GM18519 (cell line): ENCODE data around the gene TMEM200A.

Source experiments
- ATAC-seq: cut with Tn5 transposase; IDR thresholded peaks from one replicate; pipeline ENCODE4 v1.9.1; 2021; ENCODE audit warnings: mild to moderate bottlenecking, moderate library complexity; ENCODE audit not compliant: unreplicated experiment, low FRiP score

Gene TMEM200A

DNA sequence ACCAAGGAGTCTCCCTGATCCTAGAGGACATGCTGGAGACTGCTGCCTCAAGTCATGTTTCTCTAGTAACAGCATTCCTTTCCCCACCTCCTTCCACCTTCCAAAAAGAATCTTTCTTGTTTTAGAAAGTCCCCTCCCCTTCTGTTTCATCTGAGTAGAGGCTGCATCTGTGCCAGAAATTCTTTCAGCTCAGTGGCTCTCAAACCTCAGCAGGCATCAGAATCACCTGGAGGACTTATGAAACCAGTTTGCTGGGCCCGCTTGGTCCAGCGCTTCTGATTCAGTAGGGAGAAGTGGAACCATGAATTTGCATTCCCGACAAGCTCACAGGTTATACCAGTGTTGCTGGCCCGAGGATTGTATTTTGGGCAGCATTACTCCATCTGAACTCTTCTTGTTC, 55.1 kb downstream of the TMEM200A start:
- no peak for ATAC-seq

- ATAC-seq, result no peak
Measured at GRCh38 chr6:130421585-130421984, 55.8 kb downstream of the TMEM200A start.

- no peak for ATAC-seq
Measured at GRCh38 chr6:130423044-130423443, 57.2 kb downstream of the TMEM200A start.

DNA sequence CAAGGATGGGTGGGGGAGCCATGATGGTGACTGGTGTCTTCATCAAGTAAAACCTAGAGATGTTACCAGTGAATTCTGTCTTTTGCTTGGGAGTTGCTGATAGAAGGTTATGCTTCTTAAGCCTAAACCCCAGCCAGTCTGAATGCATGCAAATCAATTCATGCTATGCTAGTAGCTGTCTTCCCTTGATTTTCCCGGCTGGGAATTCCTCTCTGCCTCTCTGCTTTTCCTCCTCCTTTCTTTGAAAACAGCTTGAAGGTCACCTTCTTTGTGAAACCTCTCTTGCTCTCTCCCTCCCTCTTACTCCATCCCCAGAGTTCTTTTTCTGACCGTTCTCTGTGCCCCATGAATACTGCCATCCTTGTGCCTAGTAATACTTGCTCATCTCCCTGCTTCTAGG, 58.9 kb downstream of the TMEM200A start:
- no peak for ATAC-seq

GRCh38 chr6:130425537-130425936, 59.7 kb downstream of the TMEM200A start:
- no peak for ATAC-seq

DNA sequence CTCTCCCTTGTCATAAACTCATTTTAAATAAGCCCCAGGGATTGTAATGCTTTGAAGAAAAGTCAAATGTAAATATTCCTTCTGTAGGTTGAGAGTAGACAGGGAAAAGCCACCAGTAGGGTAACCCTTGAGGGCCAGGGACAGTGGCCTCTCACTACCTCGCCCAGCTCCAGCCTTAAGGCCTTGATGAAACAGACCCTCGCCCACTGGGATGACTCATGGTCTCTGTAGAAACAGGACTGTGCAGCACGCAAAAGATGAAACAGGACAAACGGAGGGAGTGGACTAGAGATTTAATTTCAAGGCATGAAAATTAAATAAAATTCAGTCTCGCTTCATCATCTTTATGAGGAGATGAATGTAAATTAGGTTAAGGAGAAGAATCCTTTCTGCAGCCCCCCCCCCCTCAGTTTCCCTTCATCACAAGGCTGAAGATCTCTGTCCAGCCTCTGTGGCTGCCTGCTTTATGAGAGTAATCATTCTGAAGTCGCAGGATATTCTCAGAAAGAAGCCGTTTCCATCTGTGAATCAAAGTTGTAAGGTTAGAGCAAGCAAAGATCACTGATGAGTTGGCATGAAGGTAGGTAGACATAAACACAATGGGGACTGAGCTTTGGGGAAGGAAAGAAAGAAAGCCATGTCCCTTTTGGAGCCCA, 60.4 kb downstream of the TMEM200A start:
- no peak for ATAC-seq

DNA sequence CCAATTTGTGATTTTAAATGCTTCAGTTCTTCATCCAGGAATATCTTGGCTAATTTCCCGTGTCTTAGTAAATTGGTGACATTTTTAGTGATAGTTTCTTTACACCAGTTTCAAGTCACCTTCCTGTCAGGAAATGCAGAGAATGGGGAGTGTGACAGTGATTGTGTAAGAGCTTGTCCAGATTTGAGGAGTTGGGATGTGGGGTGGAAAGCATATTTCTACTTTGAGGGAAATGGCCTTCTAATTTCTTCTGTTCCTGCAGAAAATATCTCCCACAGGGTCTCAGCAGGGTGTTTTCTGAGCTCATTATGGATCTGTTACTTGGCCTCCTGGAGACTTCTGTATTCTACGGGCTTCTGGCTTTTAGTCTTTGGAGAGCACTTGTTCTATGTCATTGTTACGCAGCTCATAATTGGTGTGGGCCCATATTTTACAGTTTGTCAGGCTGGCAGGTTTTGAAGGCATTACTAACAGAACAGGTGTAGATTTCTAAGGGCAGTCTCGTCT, 65.6 kb downstream of the TMEM200A start:
- no peak for ATAC-seq

DNA sequence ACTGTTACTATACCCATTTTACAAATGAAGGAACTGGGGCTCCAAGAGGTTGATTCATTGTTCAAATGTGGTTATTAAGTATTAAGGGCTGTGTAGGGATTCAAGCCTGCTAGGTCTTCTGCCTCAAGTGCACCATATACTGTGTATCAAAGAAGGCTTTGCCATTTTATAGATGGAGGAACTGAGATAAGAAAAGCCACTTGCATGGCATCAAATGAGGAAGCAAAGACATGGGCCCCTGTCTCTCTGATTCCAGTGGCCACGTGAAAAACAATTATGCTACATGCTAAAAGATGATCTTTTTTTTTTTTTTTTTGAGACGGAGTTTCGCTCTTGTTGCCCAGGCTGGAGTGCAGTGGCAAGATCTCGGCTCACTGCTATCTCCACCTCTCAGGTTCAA, 67.0 kb downstream of the TMEM200A start:
- no peak for ATAC-seq

- ATAC-seq, result no peak
Measured at GRCh38 chr6:130434174-130434873, 68.5 kb downstream of the TMEM200A start.

- ATAC-seq, result no peak
Measured at GRCh38 chr6:130435181-130435580, 69.4 kb downstream of the TMEM200A start.

- ATAC-seq, result no peak
Measured at GRCh38 chr6:130437961-130438360, 72.1 kb downstream of the TMEM200A start.

DNA sequence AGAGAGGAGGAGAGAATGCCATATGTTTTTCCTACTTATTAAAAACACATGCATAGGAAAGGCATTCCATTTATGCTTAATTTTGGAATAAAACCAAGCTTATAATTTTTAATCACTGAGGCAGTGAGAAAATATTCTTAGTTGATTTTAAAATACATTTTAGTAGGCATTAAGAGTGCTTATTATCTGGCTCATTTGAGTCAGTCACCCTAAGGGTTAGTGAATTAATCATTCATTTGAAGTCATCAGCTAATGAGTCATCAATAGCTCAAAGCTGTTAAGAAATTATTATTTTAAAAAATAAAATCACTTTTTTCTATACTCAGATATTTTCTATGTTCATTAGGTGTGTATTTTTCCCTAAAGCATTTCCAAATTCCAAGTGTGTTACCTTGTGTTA, 81.6 kb downstream of the TMEM200A start:
- no peak for ATAC-seq

GRCh38 chr6:130452336-130452735, 86.5 kb downstream of the TMEM200A start:
- no peak for ATAC-seq

- ATAC-seq, result no peak
Measured at GRCh38 chr6:130453230-130453629, 87.4 kb downstream of the TMEM200A start.

DNA sequence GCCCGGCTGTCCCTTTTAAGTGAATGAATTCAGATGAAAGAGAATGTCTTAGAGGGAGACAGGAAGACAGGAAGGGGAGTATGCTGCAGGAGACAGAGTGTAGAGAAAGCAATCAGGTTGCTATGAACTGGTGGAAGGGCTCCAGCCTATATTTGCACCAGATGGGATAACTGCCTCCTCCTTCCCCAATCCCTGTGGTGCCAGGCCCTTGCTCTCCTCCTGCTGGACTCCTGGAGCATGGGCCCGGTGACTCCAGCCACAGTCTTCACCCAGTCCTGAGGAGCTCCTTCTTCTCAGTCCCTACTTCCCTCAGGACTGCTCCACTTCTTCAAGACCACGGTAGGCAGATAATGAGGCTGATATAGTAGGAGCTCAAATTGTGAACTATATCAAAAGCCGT, 91.8 kb downstream of the TMEM200A start:
- ATAC-seq, result no peak

- no peak for ATAC-seq
Measured at GRCh38 chr6:130459316-130459715, 93.5 kb downstream of the TMEM200A start.

DNA sequence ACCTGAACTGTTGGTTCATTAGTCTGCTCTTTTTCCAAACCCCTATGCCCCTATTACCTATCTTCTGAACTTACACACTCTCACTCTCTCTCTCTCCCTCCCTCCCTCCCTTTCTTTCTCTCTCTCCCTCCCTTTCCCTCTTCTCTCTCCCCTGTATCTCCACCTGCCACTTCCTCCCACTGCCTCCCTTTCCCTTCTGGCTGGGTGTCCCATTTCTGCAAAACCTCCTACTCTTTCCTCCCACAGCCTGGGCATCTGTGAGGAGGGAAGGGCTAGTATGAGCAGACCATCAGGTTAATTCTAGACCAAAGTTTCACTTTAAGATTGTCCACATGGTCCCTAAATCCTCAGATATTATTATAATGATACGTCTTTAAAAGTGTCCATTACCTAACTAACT, 95.1 kb downstream of the TMEM200A start:
- ATAC-seq, result no peak

- no peak for ATAC-seq
Measured at GRCh38 chr6:130466052-130466747, 100.4 kb downstream of the TMEM200A start.

GRCh38 chr6:130466748-130467061, 100.9 kb downstream of the TMEM200A start:
- no peak for ATAC-seq

DNA sequence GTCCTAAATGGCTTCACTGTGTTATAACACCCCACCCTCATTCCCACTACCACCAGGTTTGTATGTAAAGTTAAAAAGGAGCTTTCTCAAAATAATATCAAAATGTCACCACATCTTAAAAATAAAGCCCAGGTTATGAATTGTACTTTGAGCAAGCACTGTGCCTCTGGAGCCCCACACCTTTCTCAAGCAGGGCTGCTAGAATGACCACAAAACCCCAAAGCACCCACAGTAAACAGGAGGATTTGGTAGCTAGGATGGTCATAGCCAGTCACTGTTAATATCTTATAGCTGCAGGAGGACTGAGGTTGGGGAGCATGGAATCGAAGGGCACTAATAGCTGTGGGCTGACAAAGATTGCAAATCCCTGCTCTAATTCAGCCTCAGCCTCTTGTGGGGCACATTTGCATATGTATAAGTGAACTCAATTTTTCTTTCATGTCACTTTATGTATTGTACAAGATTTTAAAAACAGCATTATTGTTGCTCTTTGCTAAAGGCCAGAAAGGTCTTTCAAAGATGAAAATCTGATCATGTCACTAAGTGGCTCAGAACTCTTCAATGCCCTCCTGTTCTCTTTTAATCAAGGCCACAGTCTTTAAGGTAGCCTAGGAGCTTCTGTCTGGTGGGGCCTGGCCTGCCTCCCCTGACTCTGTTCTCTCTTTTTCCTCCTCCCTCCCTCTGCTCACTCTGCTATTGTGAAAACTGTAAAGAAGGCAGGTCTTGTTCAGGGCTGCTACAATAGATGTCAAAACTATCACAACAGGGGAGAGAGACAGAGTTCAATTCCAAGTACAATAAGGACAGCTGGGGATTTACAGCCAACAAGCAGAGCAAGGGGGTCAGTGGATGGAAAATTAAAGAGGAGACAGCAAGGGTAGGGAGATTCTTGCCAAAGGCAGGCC, 101.6 kb downstream of the TMEM200A start:
- no peak for ATAC-seq

DNA sequence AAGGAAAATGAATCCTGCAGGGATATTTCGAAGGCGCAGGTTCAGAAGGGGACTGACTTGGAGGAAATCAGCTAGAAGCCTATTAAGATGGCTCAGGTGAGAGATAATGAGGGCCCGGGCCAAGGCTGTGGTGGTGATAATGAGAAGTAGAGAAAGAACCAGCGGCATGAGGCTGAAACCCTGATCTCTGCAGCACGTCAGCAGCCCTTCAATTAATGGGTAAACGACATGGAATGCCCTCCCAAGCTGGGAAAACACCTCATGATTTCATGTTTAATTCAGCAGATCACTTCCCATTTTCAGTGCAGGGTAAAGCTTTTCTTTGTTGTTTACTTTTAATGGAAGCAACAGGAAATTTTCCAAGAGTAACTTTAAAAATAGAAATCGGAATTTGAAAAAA, 104.9 kb downstream of the TMEM200A start:
- no peak for ATAC-seq
